HG03460 (cell line): ENCODE measurements around the gene HEATR3.
A peak's percentile ranks its signal among the peaks of the same experiment; 100 is the strongest.

Experiments
- ATAC-seq: cut with Tn5 transposase; IDR thresholded peaks from one replicate; pipeline ENCODE4 v1.9.1; 2021; ENCODE audit not compliant: unreplicated experiment

Gene HEATR3

DNA sequence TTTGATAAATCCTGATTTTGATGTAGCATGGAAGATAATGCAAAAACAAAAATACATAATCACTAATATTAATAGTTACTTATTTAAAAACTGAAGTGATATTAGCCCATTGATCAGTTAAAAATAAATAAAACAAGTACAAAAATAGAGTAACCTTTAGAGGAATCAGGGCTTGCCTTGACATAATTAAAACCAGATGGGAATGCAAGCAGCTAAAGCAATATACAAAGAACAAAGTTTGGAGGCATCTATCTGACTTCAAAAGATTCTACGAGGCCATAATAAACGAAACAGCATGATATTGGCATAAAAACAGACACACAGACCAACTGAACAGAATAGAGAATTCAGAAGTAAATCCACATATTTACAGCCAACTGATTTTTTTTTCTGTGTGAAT is 15.0 kb upstream of the HEATR3 start:
- ATAC-seq, result no peak

- no peak for ATAC-seq
Measured at GRCh38 chr16:50056226-50056625, 9.5 kb upstream of the HEATR3 start.

DNA sequence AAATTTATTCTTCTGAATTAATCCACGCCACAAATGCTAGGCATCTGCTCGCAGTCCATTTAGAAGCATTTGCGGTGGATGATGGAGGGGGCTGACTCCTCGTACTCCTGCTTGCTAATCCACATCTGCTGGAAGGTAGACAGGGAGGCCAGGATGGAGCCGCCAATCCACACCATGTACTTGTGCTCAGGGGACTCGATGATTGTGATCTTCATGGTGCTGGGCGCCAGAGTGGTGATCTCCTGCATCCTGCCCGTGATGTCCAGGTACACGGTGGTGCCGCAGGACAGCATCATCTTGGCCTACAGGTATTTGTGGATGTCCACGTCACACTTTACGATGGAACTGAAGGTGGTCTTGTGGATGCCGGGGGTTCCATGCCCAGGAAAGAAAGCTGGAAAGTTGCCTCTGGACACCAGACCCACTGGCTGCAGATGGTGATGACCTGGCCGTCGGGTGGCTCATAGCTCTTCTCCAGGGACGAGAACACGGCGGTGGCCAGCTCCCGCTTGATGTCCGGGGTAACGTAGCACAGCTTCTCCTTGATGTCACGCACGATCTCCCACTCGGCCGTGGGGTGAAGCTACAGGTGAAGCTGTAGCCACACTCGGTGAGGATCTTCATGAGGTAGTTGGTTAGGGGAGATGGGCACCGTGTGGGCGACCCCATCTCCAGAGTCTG is 7.5 kb upstream of the HEATR3 start:
- no peak for ATAC-seq

DNA sequence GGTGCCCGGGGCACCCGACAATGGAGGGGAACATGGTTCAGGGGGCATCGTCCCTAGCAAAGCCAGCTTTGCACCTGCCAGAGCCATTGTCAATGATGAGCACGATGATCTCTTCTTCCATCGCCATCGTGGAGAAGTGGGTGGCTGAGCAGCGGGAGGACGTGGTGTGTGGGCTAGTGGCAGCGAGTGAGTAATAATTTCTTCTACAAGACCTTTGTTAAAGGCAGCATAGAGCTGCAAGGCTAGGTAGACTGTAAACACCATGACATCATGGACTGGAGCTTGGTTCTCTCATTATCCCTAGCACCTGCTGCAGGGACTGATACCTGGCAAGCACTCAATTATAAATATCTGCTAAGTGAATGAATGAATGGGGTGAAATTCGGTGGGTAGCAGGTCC is 6.7 kb upstream of the HEATR3 start:
- ATAC-seq, result no peak

GRCh38 chr16:50059669-50060068 is 6.1 kb upstream of the HEATR3 start:
- no peak for ATAC-seq

DNA sequence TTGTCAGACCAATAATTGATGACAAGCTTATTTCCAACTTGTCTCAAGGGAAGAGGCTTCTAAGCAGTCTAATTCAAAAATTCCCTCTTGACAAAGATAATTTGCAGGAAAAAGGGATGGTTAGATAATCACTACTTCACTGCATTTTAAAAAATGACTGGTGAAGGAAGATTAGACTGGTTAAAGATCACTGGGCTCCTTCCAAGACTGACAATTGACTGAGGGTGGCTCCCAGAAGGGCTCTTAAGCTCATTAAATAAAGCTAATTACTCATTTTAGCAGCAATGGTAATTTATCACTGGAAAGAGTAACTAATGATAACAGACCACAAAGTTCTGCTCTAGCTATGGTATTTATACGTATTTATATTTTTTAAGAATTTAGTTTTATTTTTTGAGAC is 4.4 kb upstream of the HEATR3 start:
- ATAC-seq, result no peak

DNA sequence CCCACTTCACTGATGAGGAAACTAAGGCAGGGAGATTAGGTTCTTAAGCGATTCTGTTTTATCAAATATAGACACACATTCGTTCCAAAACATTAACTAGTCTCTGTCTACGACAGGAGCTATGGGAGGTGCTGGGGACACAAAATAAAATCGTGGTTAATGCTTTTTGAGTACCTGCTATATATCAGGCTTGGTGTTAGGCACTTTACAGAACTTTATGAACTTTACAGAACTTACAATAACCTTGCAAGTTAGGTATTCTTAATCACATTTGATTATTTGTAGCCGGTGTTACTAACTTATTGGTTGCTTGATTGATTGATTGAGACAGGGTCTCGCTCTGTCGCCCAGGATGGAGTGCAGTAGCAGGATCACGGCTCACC is 538 bp upstream of the HEATR3 start:
- no peak for ATAC-seq

GRCh38 chr16:50066482-50067289 is 916 bp downstream of the HEATR3 start:
- no peak for ATAC-seq

GRCh38 chr16:50067290-50067853 is 1.6 kb downstream of the HEATR3 start:
- peak; percentile 43 for ATAC-seq

DNA sequence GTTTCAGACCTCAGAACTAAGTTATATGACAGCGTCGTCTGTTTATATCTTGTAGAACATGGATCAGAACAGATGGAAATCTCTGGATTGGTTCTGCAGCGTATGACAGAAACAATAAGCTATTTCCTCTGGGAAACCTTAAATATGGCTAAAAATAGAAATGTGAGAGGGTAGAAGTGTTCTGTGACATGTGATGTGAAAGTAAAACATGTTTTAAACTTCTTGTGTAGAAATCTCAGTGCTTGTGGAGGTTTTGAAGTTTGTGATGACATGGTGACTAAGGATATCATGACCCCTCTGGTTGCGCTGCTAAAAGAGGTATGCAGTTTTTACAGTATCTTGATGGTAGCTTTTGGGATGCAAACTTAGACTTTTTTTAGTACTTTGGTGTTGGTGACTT is 2.8 kb downstream of the HEATR3 start:
- no peak for ATAC-seq

DNA sequence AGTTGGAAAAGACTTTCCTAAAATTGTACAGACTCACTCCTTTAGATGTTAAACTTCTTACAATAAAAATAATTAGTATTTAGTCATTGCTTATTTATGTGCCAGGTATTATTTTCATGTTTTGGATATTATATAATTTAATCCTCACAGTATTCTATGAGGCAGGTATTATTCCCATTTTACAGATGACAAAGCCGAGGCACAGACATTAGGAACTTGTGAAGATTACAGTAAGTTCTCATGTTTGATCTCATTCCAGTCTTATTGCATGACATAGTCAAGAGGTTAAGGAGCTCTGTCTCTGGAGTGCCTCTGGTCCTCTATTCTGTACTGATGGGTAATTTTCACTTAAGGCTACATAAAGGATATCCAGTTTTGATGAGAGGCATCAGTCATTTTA is 3.3 kb downstream of the HEATR3 start:
- no peak for ATAC-seq

DNA sequence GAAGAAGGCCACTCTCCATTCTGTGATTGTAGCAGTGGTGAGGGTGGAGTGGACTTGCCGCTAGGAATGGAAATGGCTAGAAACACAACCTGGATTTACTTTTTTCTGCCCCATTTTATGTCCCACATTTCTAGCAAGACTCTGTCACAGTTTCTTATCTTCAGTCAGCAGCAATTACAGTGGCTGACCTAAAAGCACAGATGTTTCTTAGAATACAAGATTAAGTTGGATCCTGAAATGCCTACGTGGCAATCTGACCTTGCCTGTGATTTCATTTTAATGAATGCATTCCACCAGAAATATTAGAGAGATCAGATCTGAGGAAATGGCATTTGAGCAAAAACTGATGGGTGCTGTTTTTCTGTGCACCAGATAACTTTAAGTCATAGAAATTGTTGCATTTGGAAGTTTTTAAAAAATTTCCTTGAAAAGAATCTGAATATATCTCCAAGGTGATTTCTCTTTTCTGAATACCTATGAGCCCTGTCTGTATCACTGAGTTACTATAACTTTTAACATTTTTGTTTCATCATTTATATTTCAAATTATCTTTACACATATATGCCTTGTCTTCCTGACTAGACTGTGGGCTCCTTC is 5.4 kb downstream of the HEATR3 start:
- no peak for ATAC-seq

DNA sequence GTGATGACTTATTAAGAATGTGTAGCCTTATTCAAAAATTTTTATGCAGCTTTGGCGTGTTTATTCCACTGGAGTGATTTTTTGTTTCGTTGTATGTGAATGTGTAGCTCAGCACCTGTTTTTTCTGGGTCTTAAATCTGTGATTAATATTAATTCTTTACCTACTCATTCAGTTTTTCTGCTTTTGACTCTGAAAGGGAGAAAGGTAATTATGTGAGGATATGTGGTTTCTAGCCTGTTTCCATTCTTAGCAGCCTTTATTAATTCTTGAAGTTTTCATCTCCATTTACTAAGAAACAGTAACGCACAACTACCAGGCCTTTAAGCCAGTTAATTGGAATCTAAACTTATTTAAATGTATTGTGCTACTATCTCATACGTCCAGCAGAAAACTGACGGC is 7.0 kb downstream of the HEATR3 start:
- no peak for ATAC-seq

DNA sequence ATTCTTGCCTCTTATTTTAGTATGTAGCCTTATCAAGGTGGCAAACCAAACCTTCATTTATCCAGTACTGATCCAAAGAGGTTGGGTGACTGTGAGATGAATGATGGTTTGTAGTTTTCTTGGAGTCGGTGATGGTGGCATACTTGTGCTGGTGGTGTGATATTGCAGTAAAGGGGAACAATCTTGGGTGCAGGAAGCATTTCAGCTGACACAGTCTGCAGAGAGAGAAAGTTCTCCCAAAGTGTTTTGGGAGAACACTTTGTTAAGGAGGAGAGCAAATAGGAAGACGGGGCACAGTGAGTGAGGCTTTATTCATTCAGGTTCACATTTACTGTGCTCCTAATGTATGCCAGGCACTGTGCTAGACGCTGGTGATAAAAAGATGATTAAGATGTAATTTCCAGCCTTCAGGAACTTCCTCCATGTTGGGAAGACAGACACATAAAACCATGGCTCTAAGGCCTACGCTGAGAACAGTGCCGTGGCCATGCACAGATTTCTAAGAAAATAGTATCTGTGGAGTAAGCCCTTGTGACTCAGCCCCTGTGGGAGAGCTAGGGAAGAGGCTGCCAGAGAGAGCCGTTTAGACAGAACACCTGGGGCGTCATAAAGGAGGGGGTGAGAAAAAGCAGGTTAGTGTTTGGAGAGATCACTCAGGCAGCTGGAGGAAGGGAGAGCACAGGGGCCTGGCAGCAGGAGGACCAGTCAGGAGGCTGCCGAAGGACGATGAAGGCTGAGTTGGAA is 13.8 kb downstream of the HEATR3 start:
- ATAC-seq, result no peak

DNA sequence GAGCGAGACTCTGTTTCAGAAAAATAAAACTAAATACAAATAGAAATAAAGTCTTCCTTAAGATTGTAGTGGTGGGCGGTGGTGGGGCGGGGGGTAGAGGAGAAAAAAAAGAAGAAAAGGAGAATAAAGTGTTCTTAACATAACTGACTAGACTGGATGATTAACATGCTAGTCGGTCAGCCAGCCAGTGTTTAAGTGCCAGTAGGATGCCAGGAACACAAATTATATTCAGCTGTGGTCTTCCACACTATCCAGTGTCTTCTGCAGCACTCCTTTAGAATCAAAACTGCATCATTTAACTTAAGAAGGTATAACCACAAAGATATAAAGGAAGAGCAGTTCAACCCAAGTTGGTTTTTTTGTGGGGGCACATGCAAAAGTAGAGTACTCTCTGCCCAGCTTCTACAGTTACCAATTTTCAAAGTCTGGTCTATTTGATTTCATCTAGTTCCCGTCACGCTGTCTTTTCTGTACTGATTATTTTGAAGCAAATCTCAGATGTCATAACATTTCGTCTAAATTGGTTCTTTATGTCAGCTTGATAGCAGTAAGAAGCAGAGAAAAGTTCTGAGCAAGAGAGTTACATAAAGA is 15.8 kb downstream of the HEATR3 start:
- ATAC-seq, result no peak

DNA sequence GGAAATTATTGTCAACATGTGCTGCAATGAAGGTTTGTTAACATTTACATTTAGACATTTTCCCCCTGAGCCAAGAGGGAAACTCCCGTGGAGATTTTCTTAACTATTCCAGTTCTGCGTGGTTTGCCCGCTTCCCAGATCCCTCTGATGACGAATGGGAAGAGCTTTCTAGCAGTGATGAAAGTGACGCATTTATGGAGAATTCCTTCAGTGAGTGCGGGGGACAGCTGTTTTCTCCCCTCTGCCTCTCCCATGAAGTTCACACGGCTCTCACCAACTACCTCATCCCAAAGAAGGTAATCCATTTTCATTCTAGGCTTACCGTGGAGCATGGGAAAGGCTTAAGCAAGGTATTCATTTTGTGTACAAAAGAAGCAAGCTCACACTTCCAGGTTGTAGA is 18.2 kb downstream of the HEATR3 start:
- no peak for ATAC-seq

DNA sequence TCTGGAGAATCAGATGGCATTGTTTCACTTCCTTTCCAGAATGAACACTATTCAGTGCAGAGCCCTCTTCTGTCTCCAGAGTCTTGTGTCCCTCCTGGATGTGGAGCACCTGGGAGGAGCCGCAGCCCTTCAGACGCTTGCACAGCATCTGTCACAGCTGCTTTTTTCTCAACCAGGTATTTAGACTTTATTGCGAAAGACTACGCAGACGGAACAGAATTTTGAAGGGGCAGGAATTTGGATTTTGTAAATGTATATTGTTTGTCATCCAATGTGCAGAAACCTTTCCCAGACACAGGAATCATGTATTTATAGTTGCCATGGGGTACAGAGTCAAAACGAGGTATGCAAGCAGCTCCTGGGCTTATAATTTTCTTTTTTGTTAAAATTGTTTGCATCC is 20.4 kb downstream of the HEATR3 start:
- no peak for ATAC-seq

GRCh38 chr16:50088302-50088701 is 22.5 kb downstream of the HEATR3 start:
- ATAC-seq, result no peak

DNA sequence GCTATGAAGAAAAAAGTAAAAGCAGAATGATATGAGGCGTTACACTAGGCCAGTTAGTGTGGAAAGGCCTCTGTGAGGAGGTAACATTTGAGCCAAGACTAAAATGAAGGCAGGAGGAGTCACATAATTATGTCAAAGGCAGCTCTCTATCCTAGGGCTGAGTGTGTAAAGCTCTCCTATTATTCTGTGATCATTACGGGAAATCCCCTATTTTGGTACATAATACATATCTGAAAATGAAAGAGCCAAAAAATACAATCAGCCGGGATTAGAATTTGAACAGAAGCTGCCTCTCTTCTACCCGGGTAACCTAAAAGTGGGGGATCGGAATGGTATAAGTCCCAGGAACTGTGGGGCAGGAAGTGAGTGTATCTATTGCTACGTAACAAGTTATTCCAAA is 27.1 kb downstream of the HEATR3 start:
- ATAC-seq, result no peak

- no peak for ATAC-seq
Measured at GRCh38 chr16:50093607-50094539, 28.1 kb downstream of the HEATR3 start.
